ENCODE measurements around the gene CP. TPM values are rescaled to one million over a fixed set of nuclear protein-coding genes. Genes with fewer than 3 reads are reported as not detected.

Gene CP
- total and polyA plus RNA-seq, 2 of the 13 experiments (the other 11 are each of a cell fraction or from before 2014, with no cell fraction given) = 42.6 to 789 TPM

DNA sequence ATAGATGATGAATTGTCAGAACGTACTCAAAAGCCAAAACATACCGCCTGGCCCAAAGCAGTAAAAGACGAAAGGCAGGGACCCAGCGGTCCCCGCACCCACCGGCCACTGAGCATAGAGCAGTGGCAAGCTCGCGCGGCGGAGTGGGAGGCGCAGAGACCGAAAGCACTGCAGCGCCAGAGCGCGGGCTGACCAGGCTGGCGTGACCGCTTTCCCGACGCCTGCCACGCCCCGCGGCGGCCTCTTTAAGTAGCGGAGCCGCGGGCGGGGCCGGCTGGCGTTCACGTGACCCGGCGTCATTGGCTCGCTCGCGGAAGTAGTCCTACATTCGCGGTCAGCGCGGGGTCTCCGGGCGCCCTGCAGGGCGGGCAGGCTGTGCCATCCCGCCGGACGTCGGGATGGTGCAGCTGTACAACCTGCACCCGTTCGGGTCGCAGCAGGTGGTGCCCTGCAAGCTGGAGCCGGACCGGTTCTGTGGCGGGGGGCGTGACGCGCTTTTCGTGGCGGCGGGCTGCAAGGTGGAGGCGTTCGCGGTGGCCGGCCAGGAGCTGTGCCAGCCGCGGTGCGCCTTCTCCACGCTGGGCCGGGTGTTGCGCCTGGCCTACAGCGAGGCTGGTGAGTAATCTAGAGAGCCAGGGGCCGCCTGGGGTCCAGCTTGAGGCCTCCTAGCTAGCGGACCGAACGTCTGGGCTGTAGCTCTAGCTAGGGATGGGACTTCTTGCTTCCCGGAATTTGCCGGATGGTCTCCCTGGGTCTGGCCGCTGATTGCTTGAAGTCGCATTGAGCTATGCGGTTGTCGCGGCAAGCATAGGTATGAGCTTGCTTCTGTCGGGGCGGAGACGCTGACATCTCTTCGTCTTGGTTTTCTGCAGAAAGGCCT is 92.1 kb downstream of the CP start, which contains the start of gene HPS3 (continued):
- peak; percentile 51; the same call in 1 of the 2 replicates for TF ChIP-seq AKNA (CRISPR knock-in tag; IDR thresholded peaks at IDR 0.05; ENCODE audit: borderline replicate concordance)
- no peak; the same call in none of the 2 replicates for TF ChIP-seq ARNT2 (CRISPR knock-in tag; IDR thresholded peaks at IDR 0.05; ENCODE audit: low read depth)
- no peak for TF ChIP-seq ZBED4 (CRISPR knock-in tag; IDR thresholded peaks at IDR 0.05; ENCODE audit: borderline replicate concordance)
- TF ChIP-seq MED13 (CRISPR knock-in tag; IDR thresholded peaks at IDR 0.05) = peak; percentile 72; the same call in 1 of the 2 replicates
- peak; percentile 95 for TF ChIP-seq NRL (CRISPR knock-in tag; IDR thresholded peaks at IDR 0.05; ENCODE audit: borderline replicate concordance)
- TF ChIP-seq HNF4G (IDR thresholded peaks at IDR 0.05; ENCODE audit: borderline replicate concordance, low read depth, low read length) = 0 out of 2 replicates have a peak, but pooled peaks have one; percentile 4
- no peak for TF ChIP-seq HNF4G (CRISPR knock-in tag; IDR thresholded peaks at IDR 0.05; ENCODE audit: borderline replicate concordance, low read depth)
- TF ChIP-seq HMG20A (CRISPR knock-in tag; IDR thresholded peaks at IDR 0.05; ENCODE audit: borderline replicate concordance) = no peak; the same call in 1 of the 2 replicates
- TF ChIP-seq, protein P1, sequence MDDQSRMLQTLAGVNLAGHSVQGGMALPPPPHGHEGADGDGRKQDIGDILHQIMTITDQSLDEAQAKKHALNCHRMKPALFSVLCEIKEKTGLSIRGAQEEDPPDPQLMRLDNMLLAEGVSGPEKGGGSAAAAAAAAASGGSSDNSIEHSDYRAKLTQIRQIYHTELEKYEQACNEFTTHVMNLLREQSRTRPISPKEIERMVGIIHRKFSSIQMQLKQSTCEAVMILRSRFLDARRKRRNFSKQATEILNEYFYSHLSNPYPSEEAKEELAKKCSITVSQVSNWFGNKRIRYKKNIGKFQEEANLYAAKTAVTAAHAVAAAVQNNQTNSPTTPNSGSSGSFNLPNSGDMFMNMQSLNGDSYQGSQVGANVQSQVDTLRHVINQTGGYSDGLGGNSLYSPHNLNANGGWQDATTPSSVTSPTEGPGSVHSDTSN (CRISPR knock-in tag; IDR thresholded peaks at IDR 0.05; ENCODE audit: borderline replicate concordance) = peak; percentile 53; the same call in 1 of the 2 replicates
- TF ChIP-seq ZNF704 (CRISPR knock-in tag; IDR thresholded peaks at IDR 0.05; ENCODE audit: borderline replicate concordance) = peak; percentile 68
- TF ChIP-seq ZC3H13 (CRISPR knock-in tag; IDR thresholded peaks at IDR 0.05) = peak; percentile 82; the same call in 1 of the 2 replicates
- TF ChIP-seq ZSCAN25 (CRISPR knock-in tag; IDR thresholded peaks at IDR 0.05) = no peak
- peak; percentile 59; the same call in 1 of the 2 replicates for TF ChIP-seq GMEB2 (CRISPR knock-in tag; IDR thresholded peaks at IDR 0.05; ENCODE audit: low read depth)

All from HepG2 (cell line).